ENCODE measurements around the gene MLEC. TPM values are rescaled to one million over a fixed set of nuclear protein-coding genes. Genes with fewer than 3 reads are reported as not detected.

MLEC gene
- total and polyA plus RNA-seq, 10 donors: 7.7 to 117 (median 68.9) TPM

DNA sequence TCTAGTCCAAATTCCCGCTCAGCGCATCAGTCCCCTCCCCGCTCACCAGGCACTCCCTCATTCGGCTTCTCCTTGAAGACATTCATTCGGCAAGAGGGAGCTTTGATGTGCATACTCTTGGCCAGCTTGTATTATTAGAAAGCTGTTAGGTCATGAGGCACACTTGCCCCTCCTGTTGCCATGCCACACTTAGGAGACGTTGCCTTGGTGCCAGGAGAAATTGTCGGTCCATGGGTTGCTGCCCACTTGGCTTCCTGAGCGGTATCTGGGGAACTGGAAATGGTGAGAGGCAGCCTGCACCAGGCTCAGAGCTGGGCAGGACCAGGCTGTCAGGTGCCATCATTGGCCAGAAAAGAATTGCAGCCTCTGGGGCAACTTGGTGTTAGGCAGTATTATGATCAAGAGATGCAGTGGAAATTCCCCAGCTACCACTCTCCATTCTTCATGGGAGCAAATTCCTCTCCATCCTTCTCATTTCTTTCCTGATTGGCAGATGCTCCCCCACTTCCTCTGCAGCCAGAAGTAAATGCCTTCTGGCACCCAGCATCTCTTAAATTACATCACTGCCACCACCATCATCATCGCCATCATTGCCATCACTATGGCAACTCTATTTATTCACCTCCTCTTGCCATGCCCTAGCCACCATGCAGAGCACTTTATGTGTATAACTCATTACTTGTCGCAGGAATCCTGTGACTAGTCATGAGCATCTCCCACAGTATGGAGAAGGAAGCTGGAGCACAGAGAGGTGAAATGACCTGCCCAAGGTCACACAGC is 34.1 kb upstream of the MLEC start:
- WGBS, 5 donors: 68 to 84% (median 77%) methylated on average over 10 of the region's 10 CpGs
- Histone ChIP-seq H3K36me3 (no peaks in the 10 kb centered on the region), H3K27ac (no peak overlapping the region), H3K4me1 (peaks cover 9 to 30% (median 20%) of the 10 kb centered on the region in 6 donors), H3K9me3 (no peaks in the 10 kb centered on the region), H3K27me3 (replicated peaks in 1 of 7) (peaks cover 0 to 39% (median 6%) of the 10 kb centered on the region in 7 donors), H3K4me3 (no peak overlapping the region)
- TF ChIP-seq POLR2A (IDR thresholded peaks at IDR 0.05) (no peak), POLR2AphosphoS5 (IDR thresholded peaks at IDR 0.05) (no peak), CTCF (IDR thresholded peaks at IDR 0.05 in 8 of 11, conservative IDR thresholded peaks at IDR 0.05 in 3 of 11) (no peak)
- intact Hi-C loops (cut with DNase I; ENCODE audit: low total_unique reads): no loop called here
- DNase-seq: no peak

DNA sequence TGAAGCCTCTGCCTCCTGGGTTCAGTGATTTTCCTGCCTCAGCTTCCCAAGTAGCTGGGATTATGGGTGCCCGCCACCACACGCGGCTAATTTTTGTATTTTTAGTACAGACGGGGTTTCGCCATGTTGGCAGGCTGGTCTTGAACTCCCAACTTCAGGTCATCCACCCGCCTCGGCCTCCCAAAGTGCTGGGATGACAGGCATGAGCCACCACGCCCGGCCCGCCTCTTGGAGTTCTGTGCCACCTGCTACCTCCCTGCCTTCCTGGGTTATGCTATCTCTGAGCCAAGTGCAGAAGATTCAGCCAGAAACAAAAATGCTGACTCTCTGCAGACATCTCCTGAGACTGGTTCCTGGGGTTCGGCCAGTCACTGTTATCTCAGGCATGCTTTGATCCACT is 33.3 kb upstream of the MLEC start:
- Histone ChIP-seq H3K36me3 (no peaks in the 10 kb centered on the region), H3K4me3 (no peak overlapping the region), H3K27me3 (replicated peaks in 1 of 7) (peaks cover 0 to 36% (median 6%) of the 10 kb centered on the region in 7 donors), H3K27ac (no peak overlapping the region), H3K4me1 (peaks cover 9 to 25% (median 17%) of the 10 kb centered on the region in 6 donors), H3K9me3 (no peaks in the 10 kb centered on the region)
- DNase-seq: no peak
- TF ChIP-seq POLR2AphosphoS5 (IDR thresholded peaks at IDR 0.05): no peak
- TF ChIP-seq POLR2A (IDR thresholded peaks at IDR 0.05): no peak
- no peak for TF ChIP-seq CTCF (IDR thresholded peaks at IDR 0.05 in 8 of 11, conservative IDR thresholded peaks at IDR 0.05 in 3 of 11)
- 83 to 93% (median 90%) methylated on average over 11 of the region's 11 CpGs for WGBS, 5 donors
- intact Hi-C loops (cut with DNase I; ENCODE audit: low total_unique reads): no loop called here

DNA sequence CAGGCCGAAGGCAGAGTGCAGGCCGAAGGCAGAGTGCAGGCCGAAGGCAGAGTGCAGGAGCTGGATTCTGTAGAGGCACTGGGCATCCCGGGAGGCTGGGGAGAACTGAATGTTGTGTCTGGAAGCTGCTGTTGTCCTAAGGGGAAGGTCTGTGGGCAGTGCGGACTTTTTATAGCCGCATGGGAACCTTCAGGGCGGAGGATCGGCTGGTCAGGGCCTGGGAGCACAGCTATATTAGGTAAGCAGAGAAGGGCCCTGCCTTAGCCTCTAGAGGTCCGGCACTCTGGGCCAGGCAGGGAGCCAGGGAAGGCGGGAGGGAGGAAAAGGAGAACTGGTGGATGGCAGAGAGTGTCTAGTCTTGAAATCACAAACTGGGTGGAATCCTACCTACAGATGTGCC is 32.3 kb upstream of the MLEC start:
- Histone ChIP-seq H3K27me3 (replicated peaks in 1 of 7) (peaks cover 0 to 25% (median 2%) of the 10 kb centered on the region in 7 donors), H3K36me3 (no peaks in the 10 kb centered on the region), H3K27ac (no peak overlapping the region), H3K4me3 (no peak overlapping the region), H3K9me3 (no peaks in the 10 kb centered on the region), H3K4me1 (peaks cover 1 to 24% (median 11%) of the 10 kb centered on the region in 6 donors)
- intact Hi-C loops (cut with DNase I; ENCODE audit: low total_unique reads): no loop called here
- WGBS, 5 donors: 77 to 87% (median 79%) methylated on average over 10 of the region's 10 CpGs
- no peak for DNase-seq
- no peak for TF ChIP-seq POLR2A (IDR thresholded peaks at IDR 0.05)
- TF ChIP-seq POLR2AphosphoS5 (IDR thresholded peaks at IDR 0.05): no peak
- TF ChIP-seq CTCF (IDR thresholded peaks at IDR 0.05 in 8 of 11, conservative IDR thresholded peaks at IDR 0.05 in 3 of 11): no peak

DNA sequence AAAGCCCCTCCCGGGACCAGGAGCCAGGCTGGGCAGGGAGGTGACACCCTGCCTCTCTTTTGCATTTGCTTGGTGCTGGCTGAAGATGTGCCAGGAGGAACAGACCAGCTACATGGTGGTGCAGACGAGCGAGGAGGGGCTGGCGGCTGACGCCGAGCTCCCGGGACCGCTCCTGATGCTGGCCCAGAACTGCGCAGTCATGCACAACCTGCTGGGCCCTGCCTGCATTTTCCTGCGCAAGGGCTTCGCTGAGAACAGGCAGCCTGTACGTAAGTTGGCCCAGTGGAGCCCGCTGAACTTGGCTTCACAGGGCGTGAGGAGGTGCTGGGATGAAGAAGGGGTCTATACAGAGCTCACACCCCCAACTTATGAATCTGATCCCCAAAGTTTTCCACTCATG is 30.9 kb upstream of the MLEC start:
- Histone ChIP-seq H3K27ac (no peak overlapping the region), H3K27me3 (replicated peaks in 1 of 7) (peaks cover 0 to 14% (median 0%) of the 10 kb centered on the region in 7 donors), H3K36me3 (no peaks in the 10 kb centered on the region), H3K4me1 (peaks cover 0 to 21% (median 10%) of the 10 kb centered on the region in 6 donors), H3K9me3 (no peaks in the 10 kb centered on the region), H3K4me3 (no peak overlapping the region)
- WGBS, 5 donors: 92 to 94% (median 93%) methylated on average over 14 of the region's 14 CpGs
- intact Hi-C loops (cut with DNase I; ENCODE audit: low total_unique reads): no loop called here
- DNase-seq: no peak
- TF ChIP-seq CTCF (IDR thresholded peaks at IDR 0.05 in 8 of 11, conservative IDR thresholded peaks at IDR 0.05 in 3 of 11): no peak
- no peak for TF ChIP-seq POLR2AphosphoS5 (IDR thresholded peaks at IDR 0.05)
- TF ChIP-seq POLR2A (IDR thresholded peaks at IDR 0.05): no peak
